HG03460 (cell line): ENCODE measurements around the gene CAPZA3.
"Not testable (repeated sequence)": the region's sequence is repeated elsewhere in the genome, so short reads cannot be mapped to it uniquely, and the experiment has no call there.

Experiments
- ATAC-seq: cut with Tn5 transposase; IDR thresholded peaks from one replicate; pipeline ENCODE4 v1.9.1; 2021; ENCODE audit not compliant: unreplicated experiment

Gene CAPZA3

GRCh38 chr12:18737819-18738218, at the start of gene CAPZA3, which contains the start of gene PLCZ1:
CAPZA3 (plus strand) TSS chr12:18738119; CDS start chr12:18738269, 150 bp downstream.
PLCZ1 (minus strand) TSS chr12:18738012; CDS start chr12:18737371, 641 bp downstream.
- ATAC-seq: no peak

- no peak for ATAC-seq
Observed at GRCh38 chr12:18689771-18690170, 48.1 kb upstream of the CAPZA3 start.

GRCh38 chr12:18690653-18691052, 47.3 kb upstream of the CAPZA3 start:
- no peak for ATAC-seq

- not testable (repeated sequence) for ATAC-seq
Observed at GRCh38 chr12:18693986-18694385, 43.9 kb upstream of the CAPZA3 start.

- ATAC-seq: no peak
Observed at GRCh38 chr12:18696971-18697602, 40.8 kb upstream of the CAPZA3 start.

GRCh38 chr12:18700271-18700670, 37.6 kb upstream of the CAPZA3 start:
- ATAC-seq: no peak

- no peak for ATAC-seq
Observed at GRCh38 chr12:18703321-18703720, 34.6 kb upstream of the CAPZA3 start.

- no peak for ATAC-seq
Observed at GRCh38 chr12:18703911-18704310, 34.0 kb upstream of the CAPZA3 start.

- ATAC-seq: no peak
Observed at GRCh38 chr12:18706798-18707197, 31.1 kb upstream of the CAPZA3 start.

- no peak for ATAC-seq
Observed at GRCh38 chr12:18716236-18716635, 21.7 kb upstream of the CAPZA3 start.

- no peak for ATAC-seq
Observed at GRCh38 chr12:18718462-18718861, 19.5 kb upstream of the CAPZA3 start.

- no peak for ATAC-seq
Observed at GRCh38 chr12:18719922-18720510, 17.9 kb upstream of the CAPZA3 start.

- ATAC-seq: no peak
Observed at GRCh38 chr12:18720690-18721089, 17.2 kb upstream of the CAPZA3 start.

GRCh38 chr12:18721452-18721851, 16.5 kb upstream of the CAPZA3 start:
- ATAC-seq: no peak

- ATAC-seq: no peak
Observed at GRCh38 chr12:18723752-18724151, 14.2 kb upstream of the CAPZA3 start.

- no peak for ATAC-seq
Observed at GRCh38 chr12:18731156-18731555, 6.8 kb upstream of the CAPZA3 start.

GRCh38 chr12:18747895-18748294, 10.0 kb downstream of the CAPZA3 start:
- ATAC-seq: no peak

GRCh38 chr12:18749386-18749957, 11.6 kb downstream of the CAPZA3 start:
- no peak for ATAC-seq

- no peak for ATAC-seq
Observed at GRCh38 chr12:18750085-18750484, 12.2 kb downstream of the CAPZA3 start.

GRCh38 chr12:18751866-18752265, 13.9 kb downstream of the CAPZA3 start:
- ATAC-seq: no peak

GRCh38 chr12:18752280-18752920, 14.5 kb downstream of the CAPZA3 start:
- no peak for ATAC-seq

- no peak for ATAC-seq
Observed at GRCh38 chr12:18752947-18753346, 15.0 kb downstream of the CAPZA3 start.
